GM19468 (cell line): Measurements from ENCODE around the gene JAG1.
"Not testable (repeated sequence)": the region's sequence is repeated elsewhere in the genome, so short reads cannot be mapped to it uniquely, and the experiment has no call there.

ENCODE experiments used
- ATAC-seq: cut with Tn5 transposase; IDR thresholded peaks from one replicate; pipeline ENCODE4 v1.9.1; 2021; ENCODE audit warnings: mild to moderate bottlenecking, moderate library complexity, moderate number of reproducible peaks; ENCODE audit not compliant: unreplicated experiment; ENCODE audit errors: extremely low read depth

The JAG1 gene

DNA sequence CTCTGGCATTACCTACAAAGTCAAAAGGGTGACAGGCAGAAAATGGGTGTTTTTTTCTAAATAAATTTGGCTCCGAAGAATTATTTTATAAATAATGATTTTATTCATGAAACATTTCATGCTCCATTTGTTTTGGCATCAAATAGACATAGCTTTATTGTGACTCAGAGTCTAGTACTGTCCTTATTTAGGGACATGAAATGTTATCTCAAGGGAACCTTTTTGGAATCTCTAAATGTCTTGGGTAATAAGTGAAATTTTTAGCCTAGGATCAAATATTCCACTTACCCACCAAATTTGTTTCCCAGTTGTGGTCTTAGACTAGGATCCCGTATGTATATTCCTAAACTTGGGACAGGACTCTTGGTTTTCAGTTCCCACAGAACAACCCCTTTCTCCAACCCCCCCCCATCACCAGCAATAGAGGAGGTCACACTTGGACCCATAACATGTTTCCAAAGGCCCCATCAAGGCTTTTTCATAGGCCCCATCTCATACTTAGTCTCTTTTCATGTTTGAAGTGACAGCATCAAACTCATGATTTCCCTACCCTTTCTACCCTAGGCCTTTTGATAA lies 81.8 kb downstream of the JAG1 start:
- ATAC-seq: no peak

DNA sequence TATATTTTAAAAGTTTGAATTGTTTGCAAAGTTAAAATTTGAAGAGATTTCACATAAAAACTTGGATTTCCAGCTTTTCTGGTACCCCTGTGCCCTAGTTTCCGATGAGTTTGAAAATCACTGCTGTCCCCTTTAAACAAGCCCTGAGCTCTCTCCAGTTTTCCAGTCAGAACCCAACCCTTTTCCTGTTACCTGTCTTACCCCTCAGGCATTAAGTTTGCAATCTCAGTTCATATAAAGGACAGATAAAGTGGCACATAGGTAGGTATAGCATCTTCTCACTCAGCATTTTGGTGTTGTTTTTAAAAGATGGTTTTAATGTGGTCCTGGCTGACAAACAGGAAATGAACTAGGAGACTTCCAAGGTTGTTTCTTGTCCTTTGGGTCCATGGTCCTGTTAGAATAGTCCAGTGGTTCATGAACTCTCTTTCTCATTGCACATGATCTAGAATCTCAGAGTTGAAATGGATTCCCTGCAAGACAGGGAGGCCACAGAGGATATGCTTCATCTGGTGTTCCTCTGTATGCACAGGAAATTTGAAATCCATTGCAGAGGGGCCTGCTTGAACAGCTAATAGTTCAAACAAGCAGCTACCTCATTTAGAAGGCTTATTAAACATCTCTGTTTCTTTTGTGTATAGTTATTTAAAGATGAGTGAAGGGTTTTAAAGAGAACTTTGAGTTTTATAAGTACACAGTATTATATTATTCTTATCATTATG lies 82.7 kb downstream of the JAG1 start:
- ATAC-seq: no peak

DNA sequence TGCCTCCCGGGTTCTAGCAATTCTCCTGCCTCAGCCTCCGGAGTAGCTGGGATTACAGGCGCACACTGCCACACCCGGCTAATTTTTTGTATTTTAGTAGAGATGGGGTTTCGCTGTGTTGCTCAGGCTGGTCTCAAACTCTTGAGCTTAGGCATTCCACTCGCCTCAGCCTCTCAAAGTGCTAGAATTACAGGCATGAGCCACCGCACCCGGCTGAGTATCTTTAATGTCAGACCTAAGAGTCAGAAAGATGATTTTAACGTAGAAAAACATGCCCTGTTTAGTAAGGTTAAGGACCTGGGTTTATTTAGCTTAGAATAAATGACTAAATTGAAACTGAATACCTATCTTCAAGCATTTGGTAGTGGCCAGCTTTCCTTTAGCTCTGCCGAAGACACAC lies 83.4 kb downstream of the JAG1 start:
- ATAC-seq: not testable (repeated sequence)
